Retinal pigment epithelial cell (primary cell): Measurements from ENCODE around the gene MRTFA.

Experiments used
- DNase-seq: peaks from one replicate; pipeline ENCODE4 v3.0.0-alpha.2; 2010; ENCODE audit warnings: low read depth
- H3K4me3 ChIP-seq: 2 replicates; pipeline ENCODE4 v1.5.1; 2011; ENCODE audit warnings: mild to moderate bottlenecking, low read length, control low read depth, moderate library complexity
- CTCF ChIP-seq: conservative IDR thresholded peaks from 2 replicates; pipeline ENCODE4 v1.5.1; 2011; ENCODE audit warnings: low read depth, low read length, control low read depth, inconsistent platforms

MRTFA gene

DNA sequence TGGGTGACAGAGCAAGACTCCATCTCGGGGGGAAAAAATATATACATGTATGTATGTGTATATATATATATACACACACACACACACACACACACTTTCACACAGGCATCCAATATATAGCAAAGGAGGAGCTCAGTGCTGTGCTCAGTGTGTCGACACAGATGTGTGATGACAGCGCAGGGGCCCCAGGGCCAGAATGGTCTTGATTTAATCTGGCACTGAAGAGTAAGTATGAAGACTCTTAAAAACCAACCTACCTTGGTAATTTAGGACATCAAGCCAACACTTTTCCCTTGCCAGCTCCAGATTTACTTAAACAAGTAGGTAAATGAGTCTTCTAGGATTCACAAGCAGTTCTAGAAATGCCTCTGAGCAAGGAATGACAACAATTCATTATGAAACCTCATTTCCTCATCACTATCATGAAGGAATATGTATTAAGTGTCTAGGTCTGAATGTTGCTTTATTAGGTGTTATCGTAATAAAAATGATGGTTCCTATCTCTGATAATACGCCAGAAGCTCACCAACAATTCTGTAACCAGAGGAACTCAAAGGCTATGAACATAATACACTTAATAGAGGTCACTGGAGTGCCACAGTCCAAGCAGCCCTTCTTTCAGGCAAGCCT is 194.6 kb downstream of the MRTFA start:
- no peak for DNase-seq
- no peak for TF ChIP-seq CTCF
- no peak overlapping the region for H3K4me3 ChIP-seq

DNA sequence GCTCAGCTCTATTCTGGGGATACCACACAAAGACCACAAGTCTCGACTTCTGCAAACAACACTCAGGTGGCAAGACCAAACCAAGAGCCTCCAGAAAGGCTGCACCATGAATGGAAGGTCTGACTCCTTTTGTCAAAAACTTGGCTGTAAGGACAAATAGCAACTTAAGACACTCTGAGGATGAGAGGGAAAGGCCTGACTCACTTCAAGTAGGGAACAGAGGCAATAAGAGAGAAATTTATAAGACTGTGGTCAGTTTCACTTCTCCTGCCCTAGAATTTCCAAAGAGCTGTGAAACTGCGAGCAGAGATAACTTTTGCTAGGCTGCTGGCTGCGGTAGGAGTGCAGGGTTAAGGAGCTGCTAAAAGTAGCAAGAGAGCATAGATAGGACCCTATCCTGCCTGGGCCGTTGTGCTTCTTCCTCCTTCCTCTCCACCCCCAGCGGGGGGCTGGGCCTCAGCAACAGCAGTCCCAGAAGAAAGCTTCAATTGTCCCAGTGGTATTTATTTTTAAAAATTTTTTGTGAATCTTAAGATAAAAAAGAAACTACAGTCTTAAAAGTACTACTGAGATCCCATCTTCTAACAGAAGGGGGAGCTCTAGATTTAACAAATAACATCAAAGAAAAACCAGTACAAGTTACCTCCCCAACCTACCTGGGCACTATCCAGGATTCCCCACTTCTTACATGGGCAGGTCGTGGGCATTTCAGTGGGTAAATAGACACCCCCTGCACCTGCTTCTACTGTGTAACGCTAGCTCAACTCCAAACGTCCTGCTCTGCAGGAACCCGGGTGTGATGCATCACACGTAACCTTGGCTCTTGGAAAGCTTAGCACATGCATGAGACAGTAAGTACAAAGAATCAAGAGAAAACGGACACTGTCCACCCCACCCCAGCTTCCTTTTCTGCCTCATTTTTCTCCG is 199.8 kb downstream of the MRTFA start:
- H3K4me3 ChIP-seq: no peak overlapping the region
- TF ChIP-seq CTCF: peak; percentile 51
- DNase-seq: no peak

DNA sequence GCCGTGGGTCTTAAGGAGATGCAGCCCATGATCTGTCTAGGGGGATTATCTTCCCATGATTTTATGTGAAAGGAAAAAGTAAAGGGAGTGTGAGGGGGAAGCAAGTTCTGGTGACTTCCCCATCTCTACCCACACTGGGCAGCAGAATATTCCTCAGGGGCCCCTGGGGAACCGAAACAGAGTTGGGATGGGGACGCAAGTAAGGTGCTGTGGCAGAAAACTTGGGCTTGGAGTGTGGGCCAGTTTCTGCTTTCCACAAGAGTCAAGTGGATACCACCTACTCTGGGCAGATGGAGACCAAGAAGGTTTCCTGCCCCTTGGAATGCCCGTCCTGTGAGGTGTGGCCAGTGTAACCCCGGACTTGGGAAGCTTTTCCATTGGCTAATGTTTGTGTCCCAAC is 201.8 kb downstream of the MRTFA start:
- no peak for DNase-seq
- H3K4me3 ChIP-seq: no peak overlapping the region
- TF ChIP-seq CTCF: no peak

- no peak for DNase-seq
- no peak overlapping the region for H3K4me3 ChIP-seq
- no peak for TF ChIP-seq CTCF
Measured at GRCh38 chr22:40434106-40434505, 202.4 kb downstream of the MRTFA start.

DNA sequence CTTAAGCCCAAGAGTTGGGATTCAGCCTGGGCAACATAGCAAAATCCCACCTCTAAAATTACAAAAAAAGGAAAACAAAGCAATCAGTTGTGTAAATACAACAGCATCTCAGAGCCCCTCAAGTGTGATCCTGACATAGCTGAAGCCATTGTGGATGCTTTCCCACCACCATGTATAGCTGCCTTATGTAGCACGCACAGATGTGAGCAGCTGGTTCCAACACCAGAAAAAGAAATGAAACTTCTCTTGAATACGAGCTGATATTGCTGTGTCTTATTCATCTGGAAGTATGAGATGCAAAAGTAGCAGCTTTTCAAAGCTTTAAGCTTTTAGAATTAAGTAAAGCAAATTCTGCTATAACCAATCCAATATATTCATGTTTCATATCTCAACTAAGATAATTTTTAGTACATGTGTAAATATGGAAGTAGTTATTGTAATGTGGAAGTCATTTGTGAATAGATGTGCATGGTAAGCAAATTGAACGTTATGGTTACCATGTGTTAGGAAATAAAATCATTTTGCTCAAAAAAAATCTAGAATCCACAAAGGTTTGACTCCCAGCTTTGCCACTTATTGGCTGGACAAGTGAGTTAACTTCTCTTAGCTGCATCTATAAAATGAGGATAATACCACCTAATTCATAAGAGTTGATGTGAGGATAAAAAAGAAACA is 203.0 kb downstream of the MRTFA start:
- DNase-seq: no peak
- TF ChIP-seq CTCF: no peak
- H3K4me3 ChIP-seq: no peak overlapping the region

GRCh38 chr22:40432625-40433024 is 203.9 kb downstream of the MRTFA start:
- H3K4me3 ChIP-seq: no peak overlapping the region
- no peak for TF ChIP-seq CTCF
- DNase-seq: no peak
